Endothelial cell of umbilical vein (primary cell): Measurements from ENCODE around the gene LIMA1. TPM values are rescaled to one million over a fixed set of nuclear protein-coding genes. Genes with fewer than 3 reads are reported as not detected.

Experiments used
- BruUV-seq: library from RNA; stranded (reverse); fragments of 400-500 nt; replicated peaks from 2 replicates; lab custom pipeline; 2021; lab: Mats Ljungman, UMichigan
- CTCF ChIA-PET: fragments of 300-600, 350-600 bp; sonication (Branson Sonifier 250); formaldehyde crosslinking; loops from one replicate; lab custom pipeline; 2021; ENCODE audit warnings: antibody characterized with exemption, inconsistent platforms; lab: Charles Lee
- POLR2A ChIA-PET: fragments of 300-600, 350-600 bp; sonication (Branson Sonifier 250); formaldehyde crosslinking; loops from one replicate; lab custom pipeline; 2021; ENCODE audit warnings: antibody characterized with exemption, inconsistent platforms; lab: Charles Lee
- DNase-seq: peaks from one replicate; pipeline ENCODE4 v3.0.0-alpha.2; 2011; ENCODE audit warnings: low read depth, low spot score
- FAIRE-seq: peaks from 2 replicates; lab custom pipeline; 2011; peaks lifted over from hg19 to GRCh38; lab: Jason Lieb, UNC
- H2AFZ ChIP-seq: 2 replicates; pipeline ENCODE4 v1.6.0; 2012; ENCODE audit warnings: low read depth, low read length, control low read depth, inconsistent platforms
- H3K27ac ChIP-seq: 2 replicates; pipeline ENCODE4 v1.5.1; 2011; ENCODE audit warnings: low read depth, mild to moderate bottlenecking, control low read depth, low read length, moderate library complexity; ENCODE audit not compliant: insufficient read depth
- H3K27me3 ChIP-seq, 2 experiments: 2 replicates each; pipeline versions ENCODE4 v1.6.0 to v1.6.1; 2011; ENCODE audit warnings: low read length in 2 of 2, mixed read lengths in 1 of 2; ENCODE audit not compliant: control insufficient read depth in 2 of 2, insufficient read depth in 2 of 2
- H3K36me3 ChIP-seq, 2 experiments: 2 replicates in 1 of 2; 3 replicates in 1 of 2; pipeline ENCODE4 v1.5.1; 2011; ENCODE audit warnings: low read length in 2 of 2, mild to moderate bottlenecking in 1 of 2, moderate library complexity in 1 of 2; ENCODE audit not compliant: control insufficient read depth in 2 of 2, insufficient read depth in 2 of 2; ENCODE audit errors: extremely low read depth in 1 of 2
- H3K4me1 ChIP-seq: 3 replicates; pipeline ENCODE4 v1.5.1; 2011; ENCODE audit warnings: mild to moderate bottlenecking, low read length; ENCODE audit not compliant: control insufficient read depth, insufficient read depth; ENCODE audit errors: extremely low read depth
- H3K4me2 ChIP-seq: 2 replicates; pipeline ENCODE4 v1.6.1; 2011; ENCODE audit warnings: low read length, control low read depth, mixed read lengths; ENCODE audit not compliant: insufficient read depth
- H3K4me3 ChIP-seq, 3 experiments: fragments of 200-600 bp in 1 of 3; sonication (generic), shearing (Covaris generic) in 1 of 3; replicated peaks in 1 of 3; 2 replicates each; pipeline ENCODE4 v1.5.1; 2011 to 2016; ENCODE audit warnings: control low read depth in 3 of 3, low read length in 3 of 3, mild to moderate bottlenecking in 2 of 3, inconsistent platforms in 1 of 3, low read depth in 1 of 3, moderate library complexity in 1 of 3; ENCODE audit not compliant: insufficient read depth in 1 of 3
- H3K79me2 ChIP-seq: 2 replicates; pipeline ENCODE4 v1.6.0; 2012; ENCODE audit warnings: low read length, inconsistent platforms; ENCODE audit not compliant: control insufficient read depth, insufficient read depth
- H3K9ac ChIP-seq: replicated peaks from 2 replicates; pipeline ENCODE3; 2011; ENCODE audit warnings: low read length, control low read depth; ENCODE audit not compliant: insufficient read depth; ENCODE audit errors: extremely low read depth
- H3K9me1 ChIP-seq: replicated peaks from 3 replicates; pipeline ENCODE4 v1.6.0; 2011; ENCODE audit warnings: mild to moderate bottlenecking, low read length; ENCODE audit not compliant: control insufficient read depth, insufficient read depth; ENCODE audit errors: extremely low read depth
- H3K9me3 ChIP-seq: replicated peaks from 2 replicates; pipeline ENCODE4 v1.5.1; 2012; ENCODE audit warnings: low read length, inconsistent platforms; ENCODE audit not compliant: control insufficient read depth, insufficient read depth
- H4K20me1 ChIP-seq: replicated peaks from 2 replicates; pipeline ENCODE3; 2011; ENCODE audit warnings: mild to moderate bottlenecking, low read length; ENCODE audit not compliant: control insufficient read depth, insufficient read depth; ENCODE audit errors: extremely low read depth
- EZH2 ChIP-seq: IDR thresholded peaks from 2 replicates; pipeline ENCODE4 v1.6.1; 2012; ENCODE audit warnings: borderline replicate concordance, low read depth, mild to moderate bottlenecking, moderate library complexity, low read length, inconsistent platforms; ENCODE audit not compliant: severe bottlenecking
- MAX ChIP-seq: IDR thresholded peaks from 2 replicates; pipeline ENCODE4 v1.6.1; 2011; ENCODE audit not compliant: insufficient read depth, insufficient read length
- MYC ChIP-seq: IDR thresholded peaks from one replicate; pipeline ENCODE4 v1.6.1; 2011; ENCODE audit warnings: mild to moderate bottlenecking, low read depth, low read length
- POLR2A ChIP-seq: IDR thresholded peaks from 2 replicates; pipeline ENCODE4 v1.6.1; 2012; ENCODE audit warnings: low read depth, mild to moderate bottlenecking, control low read depth, low read length
- POLR2AphosphoS5 ChIP-seq: IDR thresholded peaks from 2 replicates; pipeline ENCODE4 v1.6.1; 2012; ENCODE audit warnings: low read depth, mild to moderate bottlenecking, control low read depth, low read length, moderate library complexity; ENCODE audit not compliant: insufficient read depth
- dilution Hi-C: fragments of 300-500 bp; cut with MboI; formaldehyde crosslinking; loops from one replicate; pipeline ENCODE4 v1.15.0; 2019; ENCODE audit warnings: low sequenced_read_pairs; ENCODE audit not compliant: extremely low pct_ligation_motif_present
- intact Hi-C: fragments of 100-400 bp; cut with micrococcal nuclease; formaldehyde crosslinking; loops from one replicate; pipeline ENCODE4 v1.10.0; 2022
- polyA plus RNA-seq, 4 experiments: library from polyadenylated mRNA; depleted of rRNA in 3 of 4; stranded (reverse) in 3 of 4; unstranded in 1 of 4; fragments of >200 nt; gene quantifications; 2 replicates each; pipeline versions ENCODE4 v1.2.1 to v1.2.3, GENCODE V29; 2011 to 2012; ENCODE audit warnings: missing spikeins in 1 of 4
- total RNA-seq: library from RNA; stranded (reverse); gene quantifications from 2 replicates; pipeline ENCODE4 v1.2.3, GENCODE V29; 2021
- TF ChIP-seq, protein P1 (sequence below), 2 donors: IDR thresholded peaks; 1 replicate in 1 of 2; 2 replicates in 1 of 2; pipeline ENCODE4 v1.5.1; 2011; ENCODE audit warnings: low read length in 2 of 2, mild to moderate bottlenecking in 2 of 2, moderate library complexity in 2 of 2, control low read depth in 1 of 2, inconsistent platforms in 1 of 2, low read depth in 1 of 2; ENCODE audit not compliant: insufficient read depth in 1 of 2; ENCODE audit errors: extremely low read depth in 1 of 2

LIMA1 gene
- total and polyA plus RNA-seq, 2 donors (not counting 3 experiments of a cell fraction or from before 2014, with no cell fraction given), result 35.0 to 87.3 TPM

- peaks cover 5% of the 10 kb centered on the region for H3K4me1 ChIP-seq
- intact Hi-C loops, result no loop called here
- no peak overlapping the region for H3K27ac ChIP-seq
- DNase-seq (no peak), FAIRE-seq (no peak)
- no TSS peak for BruUV-seq
- H3K27me3 ChIP-seq, result no peaks in the 10 kb centered on the region
- no peaks in the 10 kb centered on the region for H3K79me2 ChIP-seq
- no peaks in the 10 kb centered on the region for H4K20me1 ChIP-seq
- no peaks in the 10 kb centered on the region for H3K9me3 ChIP-seq
- H3K9me1 ChIP-seq, result no peaks in the 10 kb centered on the region
- no peak overlapping the region for H3K4me2 ChIP-seq
- H2AFZ ChIP-seq, result no peak overlapping the region
- TF ChIP-seq, protein P1, sequence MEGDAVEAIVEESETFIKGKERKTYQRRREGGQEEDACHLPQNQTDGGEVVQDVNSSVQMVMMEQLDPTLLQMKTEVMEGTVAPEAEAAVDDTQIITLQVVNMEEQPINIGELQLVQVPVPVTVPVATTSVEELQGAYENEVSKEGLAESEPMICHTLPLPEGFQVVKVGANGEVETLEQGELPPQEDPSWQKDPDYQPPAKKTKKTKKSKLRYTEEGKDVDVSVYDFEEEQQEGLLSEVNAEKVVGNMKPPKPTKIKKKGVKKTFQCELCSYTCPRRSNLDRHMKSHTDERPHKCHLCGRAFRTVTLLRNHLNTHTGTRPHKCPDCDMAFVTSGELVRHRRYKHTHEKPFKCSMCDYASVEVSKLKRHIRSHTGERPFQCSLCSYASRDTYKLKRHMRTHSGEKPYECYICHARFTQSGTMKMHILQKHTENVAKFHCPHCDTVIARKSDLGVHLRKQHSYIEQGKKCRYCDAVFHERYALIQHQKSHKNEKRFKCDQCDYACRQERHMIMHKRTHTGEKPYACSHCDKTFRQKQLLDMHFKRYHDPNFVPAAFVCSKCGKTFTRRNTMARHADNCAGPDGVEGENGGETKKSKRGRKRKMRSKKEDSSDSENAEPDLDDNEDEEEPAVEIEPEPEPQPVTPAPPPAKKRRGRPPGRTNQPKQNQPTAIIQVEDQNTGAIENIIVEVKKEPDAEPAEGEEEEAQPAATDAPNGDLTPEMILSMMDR (IDR thresholded peaks at IDR 0.05; ENCODE audit: extremely low read depth in 1 of 2, insufficient read depth in 1 of 2, low read depth in 1 of 2, low read length in 2 of 2), result no peak
- TF ChIP-seq POLR2AphosphoS5 (no peak), POLR2A (no peak), EZH2 (no peak), MAX (no peak), MYC (no peak)
- dilution Hi-C loops, result no loop called here
- ChIA-PET POLR2A (interaction anchor here (0.7 kb wide), 1 partner anchor 9 kb away, joined by 4 read pairs; no protein-coding TSS in a partner anchor), CTCF (interaction anchor here (0.7 to 4.3 kb wide), 3 partner anchors 17 to 569 kb away, joined by 3 to 47 read pairs (median 22); partner anchors contain the start of gene COX14)
- H3K9ac ChIP-seq, result no peak overlapping the region
- peaks cover 7 to 28% of the 10 kb centered on the region in 2 experiments for H3K36me3 ChIP-seq
- no peak overlapping the region for H3K4me3 ChIP-seq
Observed at GRCh38 chr12:50129290-50129689, 154.0 kb downstream of the LIMA1 start.
